ENCODE results near the gene PTH1R. TPM values are rescaled to one million over a fixed set of nuclear protein-coding genes. Genes with fewer than 3 reads are reported as not detected.

The PTH1R gene
- total RNA-seq, 4 donors from 2014 or later = 2.1 to 26.8 (median 14.5) TPM

- TF ChIP-seq POLR2AphosphoS5 (IDR thresholded peaks at IDR 0.05) = no peak
- peaks cover 39 to 48% (median 41%) of the 10 kb centered on the region in 4 donors for H3K4me1 ChIP-seq
- DNase-seq (ENCODE audit: extremely low spot score) = no peak
- H3K9me3 ChIP-seq = no peaks in the 10 kb centered on the region
- no peak overlapping the region for H3K4me3 ChIP-seq
- WGBS = no CpG with 5 or more reads among the region's 5 CpGs
- no peaks in the 10 kb centered on the region for H3K36me3 ChIP-seq
- H3K27ac ChIP-seq (replicated peaks in 1 of 4) = peak overlapping the region; percentile 32 to 67 (median 52)
- intact Hi-C loops (cut with DNase I) = no loop called here
- H3K27me3 ChIP-seq = no peaks in the 10 kb centered on the region
Observed at GRCh38 chr3:46873521-46873920, 4.0 kb upstream of the PTH1R start.

- H3K4me1 ChIP-seq = peaks cover 39 to 47% (median 44%) of the 10 kb centered on the region in 4 donors
- no peaks in the 10 kb centered on the region for H3K36me3 ChIP-seq
- intact Hi-C loops (cut with DNase I) = no loop called here
- TF ChIP-seq POLR2AphosphoS5 (IDR thresholded peaks at IDR 0.05) (peak in 1 of 2 donors; percentile 21), POLR2A (IDR thresholded peaks at IDR 0.05; ENCODE audit: low read depth) (no peak)
- 15% methylated on average over 10 of the region's 18 CpGs for WGBS
- H3K27ac ChIP-seq (replicated peaks in 1 of 4) = peak overlapping the region; percentile 32 to 67 (median 52)
- H3K9me3 ChIP-seq = no peaks in the 10 kb centered on the region
- no peak for DNase-seq (ENCODE audit: extremely low spot score)
- no peaks in the 10 kb centered on the region for H3K27me3 ChIP-seq
- no peak overlapping the region for H3K4me3 ChIP-seq
Observed at GRCh38 chr3:46874430-46874829, 3.1 kb upstream of the PTH1R start.

DNA sequence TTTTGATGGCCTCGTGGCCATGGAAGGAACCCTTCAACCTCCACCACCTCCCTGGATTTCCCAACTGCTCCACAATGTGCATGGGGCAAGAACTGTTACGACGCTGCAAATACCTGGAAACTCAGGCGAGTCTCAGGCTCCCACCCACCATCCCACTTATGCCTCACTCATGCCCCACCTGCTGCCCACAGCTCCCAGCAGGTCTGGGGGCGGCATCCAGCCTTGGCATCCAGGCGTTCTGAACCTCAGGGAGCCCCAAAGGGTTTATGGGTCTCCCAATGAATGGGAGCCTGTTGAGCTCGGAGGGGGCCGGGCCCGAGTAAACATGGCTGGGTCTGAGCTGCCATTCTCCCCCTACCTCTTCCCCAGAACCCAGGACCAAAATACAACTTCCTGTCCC, 2.0 kb upstream of the PTH1R start:
- Histone ChIP-seq H3K4me1 (peaks cover 39 to 52% (median 45%) of the 10 kb centered on the region in 4 donors), H3K27me3 (no peaks in the 10 kb centered on the region), H3K4me3 (no peak overlapping the region), H3K27ac (replicated peaks in 1 of 4) (no peak overlapping the region), H3K36me3 (no peaks in the 10 kb centered on the region), H3K9me3 (no peaks in the 10 kb centered on the region)
- intact Hi-C loops (cut with DNase I) = no loop called here
- WGBS = 93% methylated on average over 9 of the region's 9 CpGs
- no peak for DNase-seq (ENCODE audit: extremely low spot score)
- TF ChIP-seq POLR2A (IDR thresholded peaks at IDR 0.05; ENCODE audit: low read depth) (no peak), POLR2AphosphoS5 (IDR thresholded peaks at IDR 0.05) (no peak), EP300 (IDR thresholded peaks at IDR 0.05) (no peak), CTCF (IDR thresholded peaks at IDR 0.05) (no peak)

DNA sequence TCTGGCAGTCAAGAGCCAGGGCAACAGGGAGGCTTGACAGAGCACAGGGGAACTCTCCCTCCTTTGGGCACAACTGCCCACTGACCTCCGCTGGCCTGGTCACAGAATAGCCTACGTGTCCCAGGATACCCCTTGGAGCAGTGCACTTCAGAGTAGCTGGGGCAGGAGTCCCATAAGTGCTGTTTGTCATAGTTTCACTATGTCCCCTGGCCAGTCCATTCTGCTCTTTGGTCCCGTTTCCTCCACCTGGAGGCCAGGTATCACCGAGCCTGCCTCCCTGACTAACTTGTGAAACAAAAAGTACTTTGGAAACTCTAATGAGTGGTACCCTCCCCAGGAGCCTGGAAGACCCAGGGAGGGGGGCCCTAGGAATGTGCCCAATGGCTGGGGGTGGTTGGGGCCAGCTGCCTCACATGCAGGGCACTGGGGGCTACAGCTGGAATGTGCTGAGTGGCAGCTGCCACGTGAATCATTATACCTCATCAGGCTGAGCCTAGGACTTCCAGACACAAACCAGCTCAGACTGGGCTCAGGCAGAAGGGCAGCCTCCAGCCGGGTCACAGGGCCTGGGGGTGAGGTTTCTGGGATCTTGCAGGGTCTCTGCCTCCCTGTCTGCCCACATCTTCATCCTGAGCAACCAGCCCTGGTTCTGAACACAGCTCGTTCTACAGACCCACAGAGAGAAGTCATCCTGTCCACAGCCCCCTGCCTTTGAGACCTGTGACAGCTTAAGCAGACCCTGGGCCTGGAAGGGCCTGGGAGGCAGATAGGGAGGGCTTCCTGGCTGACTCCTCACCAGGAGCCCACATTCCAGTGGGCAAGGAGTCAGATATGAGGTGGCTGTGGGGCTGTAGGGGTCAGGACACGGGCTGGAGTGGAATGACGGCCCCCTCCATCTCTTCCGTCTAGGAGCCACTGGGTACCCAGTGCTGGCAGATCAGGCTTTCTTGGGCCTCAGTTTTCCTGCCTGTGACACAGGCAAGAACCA, 914 bp upstream of the PTH1R start:
- Histone ChIP-seq H3K36me3 (no peaks in the 10 kb centered on the region), H3K4me1 (peaks cover 39 to 62% (median 53%) of the 10 kb centered on the region in 4 donors), H3K4me3 (no peak overlapping the region), H3K27me3 (peaks cover 0 to 8% (median 0%) of the 10 kb centered on the region in 4 donors), H3K27ac (replicated peaks in 1 of 4) (no peak overlapping the region), H3K9me3 (no peaks in the 10 kb centered on the region)
- DNase-seq (ENCODE audit: extremely low spot score) = no peak
- TF ChIP-seq POLR2AphosphoS5 (IDR thresholded peaks at IDR 0.05) = no peak
- no peak for TF ChIP-seq CTCF (IDR thresholded peaks at IDR 0.05)
- TF ChIP-seq EP300 (IDR thresholded peaks at IDR 0.05) = no peak
- no peak for TF ChIP-seq POLR2A (IDR thresholded peaks at IDR 0.05; ENCODE audit: low read depth)
- intact Hi-C loops (cut with DNase I) = no loop called here
- 85% methylated on average over 10 of the region's 10 CpGs for WGBS

- TF ChIP-seq POLR2AphosphoS5 (IDR thresholded peaks at IDR 0.05) (no peak), POLR2A (IDR thresholded peaks at IDR 0.05; ENCODE audit: low read depth) (no peak), CTCF (IDR thresholded peaks at IDR 0.05) (no peak), EP300 (IDR thresholded peaks at IDR 0.05) (no peak)
- peak overlapping the region in 2 of 4 donors; percentile 27 to 52 for H3K27ac ChIP-seq (replicated peaks in 1 of 4)
Observed at GRCh38 chr3:46878781-46879436, 1.4 kb downstream of the PTH1R start.

More at GRCh38 chr3:46878781-46879436, 1.4 kb downstream of the PTH1R start:
- no peaks in the 10 kb centered on the region for H3K36me3 ChIP-seq
- WGBS = 80% methylated on average over 1 of the region's 2 CpGs
- no peak overlapping the region for H3K4me3 ChIP-seq
- intact Hi-C loops (cut with DNase I) = no loop called here
- H3K4me1 ChIP-seq = peaks cover 24 to 69% (median 53%) of the 10 kb centered on the region in 4 donors
- H3K9me3 ChIP-seq = no peaks in the 10 kb centered on the region
- peaks cover 0 to 31% (median 0%) of the 10 kb centered on the region in 4 donors for H3K27me3 ChIP-seq
- DNase-seq (ENCODE audit: extremely low spot score) = no peak

Measured in esophagus muscularis mucosa (tissue), 4 donors.